ENCODE data around the gene RASSF3. TPM values are rescaled to one million over a fixed set of nuclear protein-coding genes. Genes with fewer than 3 reads are reported as not detected.

The RASSF3 gene
- total RNA-seq, 1 donor from 2014 or later: 28.2 TPM

DNA sequence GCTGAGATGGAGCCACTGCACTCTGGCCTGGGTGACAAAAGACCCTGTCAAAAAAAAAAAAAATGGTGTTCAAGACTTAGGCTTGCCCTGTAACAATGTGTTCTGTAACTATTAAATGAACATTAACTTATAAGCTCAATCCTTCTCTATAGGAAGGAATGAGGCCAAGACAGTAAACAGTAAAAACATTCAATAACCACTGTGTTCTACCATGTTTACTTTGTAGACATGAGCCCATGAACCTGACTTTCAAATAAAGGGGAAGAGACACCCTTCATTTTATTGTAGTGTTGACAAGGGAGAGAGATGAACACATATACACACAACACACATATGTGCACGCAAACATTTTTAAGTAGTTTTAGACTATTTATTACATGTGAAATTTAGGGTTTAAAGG lies 20.1 kb upstream of the RASSF3 start:
- no peak for DNase-seq
- Mint-ChIP-seq H3K4me3 (ENCODE audit: unreplicated experiment) (no peak overlapping the region), H3K27me3 (ENCODE audit: unreplicated experiment) (peaks cover 2% of the 10 kb centered on the region), H3K9me3 (ENCODE audit: unreplicated experiment) (no peaks in the 10 kb centered on the region), H3K27ac (ENCODE audit: unreplicated experiment) (no peak overlapping the region), H3K36me3 (ENCODE audit: unreplicated experiment) (no peaks in the 10 kb centered on the region), H3K4me1 (ENCODE audit: low read depth, unreplicated experiment) (no peaks in the 10 kb centered on the region)
- TF ChIP-seq CTCF (IDR thresholded peaks at IDR 0.05; ENCODE audit: partially characterized antibody, unreplicated experiment): no peak

- TF ChIP-seq CTCF (IDR thresholded peaks at IDR 0.05; ENCODE audit: partially characterized antibody, unreplicated experiment): no peak
- Mint-ChIP-seq H3K9me3 (ENCODE audit: unreplicated experiment) (no peaks in the 10 kb centered on the region), H3K36me3 (ENCODE audit: unreplicated experiment) (no peaks in the 10 kb centered on the region), H3K27me3 (ENCODE audit: unreplicated experiment) (no peaks in the 10 kb centered on the region), H3K4me3 (ENCODE audit: unreplicated experiment) (no peak overlapping the region), H3K4me1 (ENCODE audit: low read depth, unreplicated experiment) (no peaks in the 10 kb centered on the region), H3K27ac (ENCODE audit: unreplicated experiment) (no peak overlapping the region)
- no peak for DNase-seq
Measured at GRCh38 chr12:64595863-64596793, 14.2 kb upstream of the RASSF3 start.

DNA sequence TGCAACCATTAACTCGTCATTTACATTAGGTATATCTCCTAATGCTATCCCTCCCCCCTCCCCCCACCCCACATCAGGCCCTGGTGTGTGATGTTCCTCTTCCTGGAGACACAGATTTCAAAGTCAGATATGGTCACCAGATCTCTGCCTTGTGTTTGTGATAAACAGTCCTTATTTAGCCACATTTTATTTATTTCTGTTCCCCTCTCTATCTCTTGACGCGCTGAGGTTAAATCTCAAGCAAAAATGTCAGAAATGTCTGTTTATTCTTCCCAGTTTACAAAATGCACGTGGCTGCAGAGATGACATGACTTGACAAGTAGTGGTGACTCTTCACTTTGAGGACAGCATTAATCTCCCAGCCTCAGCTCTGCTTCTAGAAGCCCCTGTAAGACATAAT lies 11.5 kb upstream of the RASSF3 start:
- DNase-seq: no peak
- TF ChIP-seq CTCF (IDR thresholded peaks at IDR 0.05; ENCODE audit: partially characterized antibody, unreplicated experiment): no peak
- Mint-ChIP-seq H3K27me3 (ENCODE audit: unreplicated experiment) (no peaks in the 10 kb centered on the region), H3K9me3 (ENCODE audit: unreplicated experiment) (no peaks in the 10 kb centered on the region), H3K4me1 (ENCODE audit: low read depth, unreplicated experiment) (no peaks in the 10 kb centered on the region), H3K4me3 (ENCODE audit: unreplicated experiment) (no peak overlapping the region), H3K27ac (ENCODE audit: unreplicated experiment) (no peak overlapping the region), H3K36me3 (ENCODE audit: unreplicated experiment) (no peaks in the 10 kb centered on the region)

DNA sequence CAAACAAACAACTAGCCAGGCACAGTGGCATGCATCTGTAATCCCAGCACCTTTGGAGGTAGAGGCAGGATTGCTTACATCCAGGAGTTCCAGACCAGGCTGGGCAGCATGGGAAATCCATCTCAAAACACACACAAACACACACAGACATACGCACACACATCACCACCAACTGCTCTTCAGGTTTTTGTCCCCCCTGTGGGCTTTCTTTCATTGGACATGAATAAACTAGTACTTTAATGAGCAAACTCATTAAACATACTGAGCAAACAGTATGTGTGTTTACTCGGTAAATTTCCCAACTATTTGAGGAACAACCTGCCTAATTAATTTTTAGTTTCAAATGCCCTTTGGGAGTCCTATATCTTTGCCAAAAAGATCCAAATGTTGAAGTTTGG lies 10.1 kb upstream of the RASSF3 start:
- Mint-ChIP-seq H3K4me3 (ENCODE audit: unreplicated experiment) (no peak overlapping the region), H3K4me1 (ENCODE audit: low read depth, unreplicated experiment) (no peaks in the 10 kb centered on the region), H3K36me3 (ENCODE audit: unreplicated experiment) (no peaks in the 10 kb centered on the region), H3K9me3 (ENCODE audit: unreplicated experiment) (no peaks in the 10 kb centered on the region), H3K27me3 (ENCODE audit: unreplicated experiment) (no peaks in the 10 kb centered on the region), H3K27ac (ENCODE audit: unreplicated experiment) (no peak overlapping the region)
- no peak for TF ChIP-seq CTCF (IDR thresholded peaks at IDR 0.05; ENCODE audit: partially characterized antibody, unreplicated experiment)
- DNase-seq: no peak

DNA sequence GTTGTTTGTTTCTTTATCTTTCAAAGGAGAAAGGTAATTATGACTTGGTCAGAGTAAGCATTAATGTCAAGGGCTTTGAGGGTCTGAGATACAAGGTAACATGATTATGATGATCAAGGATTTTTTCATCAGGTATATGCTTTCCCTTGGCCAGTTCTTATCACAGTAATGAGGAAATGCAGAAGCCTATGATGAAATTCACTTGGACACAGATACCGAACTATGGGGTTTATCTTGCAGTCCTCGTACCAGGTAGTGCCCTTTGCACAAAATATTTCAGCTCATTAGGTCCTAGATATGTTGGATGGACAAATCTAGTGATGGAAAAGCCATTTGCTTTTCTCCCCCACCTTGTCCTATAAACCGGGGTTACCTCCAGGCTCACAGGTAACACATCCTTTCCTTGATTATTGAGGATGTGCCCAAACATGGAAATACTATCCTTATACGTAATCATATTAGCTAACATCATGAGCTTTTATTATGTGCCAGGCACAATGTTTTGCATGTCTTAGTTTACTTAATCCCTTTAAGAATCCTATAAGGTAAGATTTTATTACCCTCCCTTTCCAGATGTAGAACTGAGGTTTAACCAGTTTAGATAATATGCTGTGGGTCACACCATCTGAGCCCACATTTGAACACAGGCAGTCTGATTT lies 7.0 kb upstream of the RASSF3 start:
- no peak for TF ChIP-seq CTCF (IDR thresholded peaks at IDR 0.05; ENCODE audit: partially characterized antibody, unreplicated experiment)
- no peaks in the 10 kb centered on the region for H3K9me3 Mint-ChIP-seq (ENCODE audit: unreplicated experiment)
- no peaks in the 10 kb centered on the region for H3K4me1 Mint-ChIP-seq (ENCODE audit: low read depth, unreplicated experiment)
- no peak for DNase-seq
- no peaks in the 10 kb centered on the region for H3K27me3 Mint-ChIP-seq (ENCODE audit: unreplicated experiment)
- no peak overlapping the region for H3K4me3 Mint-ChIP-seq (ENCODE audit: unreplicated experiment)
- H3K36me3 Mint-ChIP-seq (ENCODE audit: unreplicated experiment): no peaks in the 10 kb centered on the region
- H3K27ac Mint-ChIP-seq (ENCODE audit: unreplicated experiment): no peak overlapping the region

Data from glutamatergic neuron (in vitro differentiated cells).